GM18498 (cell line): ENCODE data around the gene WWOX.

Experiments
- ATAC-seq: cut with Tn5 transposase; IDR thresholded peaks from one replicate; pipeline ENCODE4 v1.9.1; 2021; ENCODE audit warnings: mild to moderate bottlenecking, moderate library complexity; ENCODE audit not compliant: unreplicated experiment

WWOX gene

GRCh38 chr16:78694414-78694813 is 595.0 kb downstream of the WWOX start:
- ATAC-seq: no peak

GRCh38 chr16:78695391-78695790 is 595.9 kb downstream of the WWOX start:
- no peak for ATAC-seq

GRCh38 chr16:78696797-78697196 is 597.3 kb downstream of the WWOX start:
- no peak for ATAC-seq

- no peak for ATAC-seq
These were observed 598.0 kb downstream of the WWOX start for GRCh38 chr16:78697426-78697825.

GRCh38 chr16:78703936-78704335 is 604.5 kb downstream of the WWOX start:
- ATAC-seq: no peak

GRCh38 chr16:78704416-78704815 is 605.0 kb downstream of the WWOX start:
- no peak for ATAC-seq

GRCh38 chr16:78705694-78706093 is 606.2 kb downstream of the WWOX start:
- no peak for ATAC-seq

GRCh38 chr16:78706637-78707036 is 607.2 kb downstream of the WWOX start:
- no peak for ATAC-seq

GRCh38 chr16:78709137-78709884 is 609.9 kb downstream of the WWOX start:
- no peak for ATAC-seq

GRCh38 chr16:78715106-78715505 is 615.7 kb downstream of the WWOX start:
- no peak for ATAC-seq

- no peak for ATAC-seq
These were observed 616.2 kb downstream of the WWOX start for GRCh38 chr16:78715673-78716072.

- ATAC-seq: no peak
These were observed 618.7 kb downstream of the WWOX start for GRCh38 chr16:78718141-78718540.

- ATAC-seq: no peak
These were observed 621.0 kb downstream of the WWOX start for GRCh38 chr16:78720416-78720815.

GRCh38 chr16:78727536-78727935 is 628.1 kb downstream of the WWOX start:
- no peak for ATAC-seq

GRCh38 chr16:78729687-78730086 is 630.2 kb downstream of the WWOX start:
- ATAC-seq: peak; percentile 58

GRCh38 chr16:78731785-78732184 is 632.3 kb downstream of the WWOX start:
- ATAC-seq: no peak

- ATAC-seq: no peak
These were observed 633.2 kb downstream of the WWOX start for GRCh38 chr16:78732696-78733095.

GRCh38 chr16:78735337-78735736 is 635.9 kb downstream of the WWOX start:
- no peak for ATAC-seq

- ATAC-seq: no peak
These were observed 638.2 kb downstream of the WWOX start for GRCh38 chr16:78737630-78738029.

GRCh38 chr16:78738557-78738956 is 639.1 kb downstream of the WWOX start:
- no peak for ATAC-seq

GRCh38 chr16:78740269-78740668 is 640.8 kb downstream of the WWOX start:
- ATAC-seq: no peak

GRCh38 chr16:78742501-78743283 is 643.2 kb downstream of the WWOX start:
- peak; percentile 97 for ATAC-seq
